Retina (tissue), 1 donor: ENCODE measurements around the gene RAET1L.
A peak's percentile ranks its signal among the peaks of the same experiment; 100 is the strongest.
"Not testable (repeated sequence)": the region's sequence is repeated elsewhere in the genome, so short reads cannot be mapped to it uniquely, and the experiment has no call there.

Experiments used
- DNase-seq: peaks from one replicate; pipeline ENCODE4 v3.0.0-alpha.2; 2016

The RAET1L gene

GRCh38 chr6:150043501-150044412, 18.4 kb upstream of the RAET1L start:
- no peak for DNase-seq

GRCh38 chr6:150043096-150043495, 17.8 kb upstream of the RAET1L start:
- no peak for DNase-seq

DNA sequence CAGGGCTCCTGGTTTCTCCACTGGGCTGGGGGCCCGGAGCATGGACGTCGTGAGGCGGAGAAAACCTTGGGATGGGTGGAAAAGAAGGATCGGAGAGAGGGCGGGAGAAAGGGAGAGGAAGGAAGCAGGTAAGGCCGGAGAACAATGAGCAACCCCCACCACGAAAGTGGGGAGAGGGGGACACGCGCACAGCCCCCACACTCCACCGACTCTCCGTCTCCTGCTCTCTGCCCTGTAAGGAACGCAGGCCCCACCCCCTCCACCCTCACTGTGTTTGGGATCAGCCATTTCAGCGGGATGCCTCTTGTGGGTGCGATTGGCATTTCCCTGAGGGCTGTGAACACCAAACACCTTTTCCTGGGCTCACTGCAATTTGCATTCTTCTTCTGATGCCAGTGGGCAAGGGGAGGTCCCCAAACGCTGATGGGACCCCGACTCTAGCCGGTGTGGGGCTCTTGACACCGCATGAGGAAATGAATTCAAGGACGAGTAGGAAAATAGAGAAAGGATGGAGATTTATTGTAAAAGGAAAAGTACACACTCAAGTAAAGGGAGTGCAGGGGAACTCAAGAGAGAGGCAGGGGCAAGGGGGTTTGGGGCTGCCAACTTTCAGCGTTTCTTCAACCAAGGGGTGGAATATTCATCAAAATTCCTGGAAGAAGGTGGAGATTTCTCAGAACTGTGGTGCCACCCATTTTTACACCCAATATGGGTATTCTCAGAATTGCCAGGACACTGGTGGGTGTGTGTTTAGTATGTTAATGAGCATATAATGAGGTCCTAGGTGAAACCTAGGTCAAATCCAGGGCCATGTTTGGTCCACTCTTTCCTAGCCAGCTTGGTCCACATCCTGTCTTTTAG, 13.1 kb upstream of the RAET1L start:
- DNase-seq, result no peak

DNA sequence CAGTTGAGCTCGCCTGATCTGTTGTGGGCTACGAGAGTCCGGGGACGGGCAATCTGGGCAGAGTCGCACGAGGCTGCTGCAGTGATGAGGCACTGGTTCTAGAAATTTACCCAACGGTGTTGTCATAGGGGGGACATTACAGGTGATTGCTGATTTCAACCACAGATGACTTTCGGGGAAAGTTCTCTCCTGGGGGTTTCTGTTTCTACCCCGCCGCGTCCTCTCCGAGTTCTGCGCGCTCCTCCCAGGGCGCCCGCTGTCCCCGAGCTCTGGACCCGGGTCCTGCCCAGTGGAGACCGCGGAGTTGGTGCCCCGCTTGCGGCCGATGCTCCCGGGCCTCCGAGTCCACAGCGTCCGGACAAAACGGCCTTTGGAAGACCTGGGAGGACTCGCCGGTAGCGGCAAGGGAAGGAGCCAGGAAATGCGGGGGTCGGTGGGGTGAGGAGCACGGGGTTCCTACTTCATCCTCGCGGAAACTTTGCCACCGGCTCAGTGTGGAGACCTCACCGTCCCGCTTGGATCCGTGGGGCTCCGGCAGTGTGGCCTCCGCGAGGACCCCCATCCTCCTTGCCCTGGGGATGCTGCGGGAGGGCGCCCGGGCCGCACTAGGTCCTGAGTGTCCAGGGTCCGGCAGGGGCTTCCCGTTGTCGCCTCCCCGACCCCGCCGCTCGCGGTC, 12.3 kb upstream of the RAET1L start:
- peak; percentile 63 for DNase-seq

DNA sequence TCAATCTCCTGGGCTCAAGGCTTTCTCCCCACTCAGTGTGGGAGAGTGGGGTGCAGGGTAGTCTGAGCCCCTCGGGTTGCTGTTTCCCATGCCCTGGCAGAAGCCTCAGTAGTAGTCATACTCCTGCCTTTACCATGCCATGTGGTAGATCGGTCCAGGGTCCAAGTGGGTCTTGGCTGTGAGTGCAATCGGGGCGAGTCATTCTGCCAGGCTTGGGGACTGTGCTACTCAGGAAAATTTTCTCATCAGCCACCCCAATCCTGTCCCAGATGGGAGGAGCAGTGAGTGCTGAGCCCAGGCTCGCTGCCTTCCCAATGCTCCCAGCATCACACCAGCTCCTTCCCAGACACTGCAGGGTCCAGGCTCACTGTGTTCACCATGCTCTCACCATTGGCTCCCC, 10.7 kb upstream of the RAET1L start:
- DNase-seq, result no peak

DNA sequence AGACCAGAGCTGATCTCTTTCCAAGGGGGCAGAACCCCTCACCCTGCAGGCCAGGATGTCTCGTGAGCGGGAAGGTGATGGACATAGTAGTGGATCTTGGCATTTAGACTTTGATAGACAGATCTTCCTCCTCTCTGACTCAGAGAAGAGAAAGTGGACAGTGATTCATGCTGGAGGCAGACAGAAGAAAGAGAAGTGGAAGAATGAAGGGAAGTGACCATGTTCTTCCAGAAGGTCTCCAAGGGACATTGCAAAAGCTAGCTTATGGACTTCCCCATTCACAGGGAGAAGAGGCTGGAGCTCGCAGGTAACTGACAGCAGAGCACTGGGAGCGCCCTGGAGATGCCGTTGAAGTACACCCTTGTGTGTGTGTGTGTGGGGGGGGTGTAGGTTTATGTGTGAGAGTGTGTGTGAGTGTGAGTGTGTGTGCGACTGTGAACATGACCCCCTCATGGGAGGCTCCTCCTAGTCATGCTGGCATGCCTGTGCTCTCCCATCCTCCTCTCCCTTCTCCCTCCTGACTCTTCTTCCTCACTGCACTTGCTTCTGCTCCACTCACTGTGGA, 8.0 kb upstream of the RAET1L start:
- DNase-seq, result no peak

- no peak for DNase-seq
Observed at GRCh38 chr6:150032598-150032997, 7.3 kb upstream of the RAET1L start.

DNA sequence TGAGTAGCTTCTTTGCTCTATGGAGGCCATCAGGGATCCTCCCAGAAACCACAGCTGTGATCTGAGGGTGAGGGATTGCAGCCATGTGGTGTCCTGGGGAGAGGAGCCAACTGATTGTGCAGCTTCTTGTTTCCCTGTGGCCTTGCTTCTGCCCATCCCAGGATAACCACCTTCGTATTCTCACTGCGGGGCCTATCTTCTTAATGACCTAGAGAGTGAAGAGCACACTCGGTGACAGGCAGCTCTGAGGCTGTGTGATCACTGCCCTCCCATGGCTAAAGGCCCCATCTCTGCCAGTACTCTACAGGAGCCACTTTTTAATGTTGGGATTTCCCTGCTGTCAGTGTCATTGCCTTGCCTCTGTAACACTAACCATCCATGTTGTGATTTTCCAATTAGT, 5.3 kb upstream of the RAET1L start:
- no peak for DNase-seq

DNA sequence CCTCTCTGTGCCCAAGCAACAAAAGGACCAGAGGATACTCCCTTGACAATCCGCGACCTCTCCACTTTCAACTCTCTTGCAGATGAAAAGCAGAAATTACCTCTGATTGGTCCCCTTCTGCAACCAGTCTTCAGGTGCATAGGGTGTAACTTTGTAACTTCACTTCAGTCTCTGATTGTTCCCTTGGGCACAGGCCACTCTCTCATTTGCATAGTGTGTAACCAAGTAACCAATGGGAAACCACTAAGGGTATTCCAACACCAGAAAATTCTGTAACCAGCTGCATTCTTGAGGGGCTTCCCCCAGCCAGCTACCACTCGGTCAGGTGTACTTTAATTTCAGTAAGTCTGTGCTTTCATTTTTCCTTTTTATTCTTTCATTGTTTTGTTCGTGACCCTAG, 4.4 kb upstream of the RAET1L start:
- no peak for DNase-seq

DNA sequence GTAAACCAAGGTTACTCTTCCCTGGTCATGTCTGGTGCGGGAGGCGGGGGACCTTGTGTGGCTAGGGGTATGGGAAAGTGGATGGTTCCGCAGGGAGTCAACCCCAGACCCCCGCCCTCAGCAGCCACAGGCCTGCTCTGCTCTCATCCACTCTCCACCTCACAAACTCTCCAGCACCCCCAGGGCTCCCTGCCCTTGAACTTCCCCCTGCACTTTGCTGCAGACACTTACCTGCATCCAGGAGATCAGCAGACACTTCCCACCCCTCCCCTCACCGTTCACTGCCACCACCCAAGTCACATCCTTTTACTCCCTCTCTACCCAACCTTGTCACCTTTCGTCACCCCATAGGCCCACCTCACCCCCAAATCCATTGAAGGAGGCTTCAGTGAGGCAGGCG, 3.9 kb upstream of the RAET1L start:
- DNase-seq, result no peak

DNA sequence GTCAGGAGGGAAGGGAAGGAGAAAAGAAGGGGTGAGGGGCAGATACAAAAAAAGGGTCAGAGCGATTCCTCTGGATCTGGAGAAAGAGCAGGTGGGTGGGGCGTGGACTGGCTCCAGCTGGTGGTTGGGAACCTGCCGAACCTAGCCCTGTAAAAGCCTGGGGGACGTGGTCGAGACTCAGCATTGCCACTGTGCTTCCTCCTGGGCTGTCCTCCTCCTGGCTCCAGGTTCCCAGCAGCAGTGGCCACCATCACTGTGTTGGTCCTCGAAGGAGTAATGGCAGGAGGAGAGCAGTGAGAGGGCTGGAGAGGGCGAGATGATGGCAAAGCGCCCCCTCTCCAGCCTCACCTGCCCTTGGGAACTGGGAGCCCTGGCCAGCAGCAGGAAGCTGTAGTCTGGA, 3.5 kb upstream of the RAET1L start:
- DNase-seq, result no peak

DNA sequence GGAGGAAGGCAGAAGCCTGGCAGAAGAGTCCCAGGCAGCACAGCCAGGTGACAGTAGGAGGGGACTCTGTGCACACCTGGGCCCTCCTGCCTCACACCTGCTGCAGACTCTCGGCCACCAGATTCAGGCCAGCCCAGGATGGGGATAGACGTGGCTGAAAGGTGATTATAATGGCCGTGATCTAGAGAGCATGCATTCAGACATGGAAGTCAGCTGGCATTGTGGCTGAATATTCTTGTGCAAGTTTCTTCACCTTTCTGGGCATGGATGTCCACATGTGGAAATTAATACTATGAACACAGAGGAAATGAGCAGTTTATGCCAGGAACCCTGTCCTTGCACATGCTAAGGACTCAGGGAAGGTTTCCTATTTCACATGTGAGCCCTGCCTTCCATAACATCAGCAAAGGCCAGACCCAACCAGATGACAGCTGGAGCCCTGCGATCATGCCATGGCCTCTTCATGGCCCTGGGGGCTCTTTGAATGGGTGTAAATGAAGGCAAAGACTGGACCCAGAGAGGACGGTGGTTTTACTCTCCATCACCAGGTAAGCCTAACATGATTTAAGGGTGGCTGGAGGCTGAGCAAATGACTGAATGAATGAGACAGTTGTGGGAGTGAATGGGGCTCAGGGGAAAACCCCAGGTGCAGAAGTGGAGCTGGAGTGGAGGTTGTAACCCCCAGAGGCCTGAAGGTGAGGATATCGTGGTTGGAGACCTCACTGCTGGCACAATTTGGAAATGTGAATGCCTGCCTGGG, 2.7 kb upstream of the RAET1L start:
- DNase-seq, result no peak

DNA sequence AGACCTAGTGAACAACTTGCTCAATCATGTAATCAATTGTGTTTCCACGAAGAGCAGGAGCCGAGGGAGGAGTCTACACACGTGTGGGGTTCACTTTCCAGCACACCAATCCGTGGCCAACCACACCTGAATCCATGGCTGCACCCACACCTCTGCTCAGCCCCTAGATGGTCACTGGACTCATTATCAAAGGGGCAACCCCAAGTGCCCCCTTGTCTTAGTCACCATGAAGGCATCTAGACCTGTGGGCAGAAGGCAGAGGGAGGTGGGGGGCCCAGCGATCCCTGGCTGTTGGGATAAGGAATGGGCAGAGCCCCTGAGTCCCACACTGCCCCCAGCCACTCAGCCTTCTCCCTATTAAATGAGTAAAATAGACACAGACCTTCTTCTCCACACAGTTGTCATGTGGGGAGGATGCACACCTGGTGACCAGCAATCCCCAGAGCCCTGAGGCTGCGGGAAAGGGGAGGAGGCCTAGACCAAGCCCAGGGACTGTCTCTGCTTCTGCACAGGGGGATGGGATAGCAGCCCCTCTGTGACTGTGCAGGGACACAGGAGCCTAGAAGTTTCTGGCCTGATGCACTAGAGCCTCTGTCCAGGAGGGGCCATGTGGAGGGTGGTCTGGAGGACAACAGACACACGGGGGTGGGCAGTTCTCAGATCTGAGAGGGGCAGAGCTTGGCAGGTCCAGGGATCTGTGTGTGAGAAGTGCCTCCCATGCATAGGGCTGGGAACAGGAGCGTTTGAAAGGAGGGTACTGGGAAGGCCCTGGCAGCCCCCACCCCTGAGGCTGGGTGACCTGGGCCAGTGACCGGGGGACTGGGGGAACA, 1.9 kb upstream of the RAET1L start:
- no peak for DNase-seq

GRCh38 chr6:150024646-150025155, 631 bp downstream of the RAET1L start:
- no peak for DNase-seq

GRCh38 chr6:150024021-150024420, 1.3 kb downstream of the RAET1L start:
- DNase-seq, result not testable (repeated sequence)

DNA sequence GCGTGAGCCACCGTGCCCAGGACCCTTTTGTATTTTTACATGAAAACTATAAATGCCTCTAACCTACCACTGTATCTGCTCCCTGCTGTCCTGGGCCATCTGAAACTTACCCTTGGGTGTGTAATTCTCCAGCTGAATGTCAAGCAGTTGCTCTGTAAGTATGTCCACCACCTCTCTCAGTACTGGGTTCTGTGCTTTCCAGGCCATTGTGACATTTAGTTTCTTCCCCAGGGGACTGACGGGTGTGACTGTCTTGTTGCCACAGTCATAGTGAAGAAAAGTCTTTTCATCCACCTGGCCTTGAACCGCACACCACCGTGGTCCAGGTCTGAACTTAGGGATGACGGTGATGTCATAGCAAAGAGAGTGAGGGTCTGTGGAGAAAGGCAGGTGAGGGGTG, 3.5 kb downstream of the RAET1L start:
- DNase-seq, result not testable (repeated sequence)

- no peak for DNase-seq
Observed at GRCh38 chr6:150018846-150019580, 6.3 kb downstream of the RAET1L start.

DNA sequence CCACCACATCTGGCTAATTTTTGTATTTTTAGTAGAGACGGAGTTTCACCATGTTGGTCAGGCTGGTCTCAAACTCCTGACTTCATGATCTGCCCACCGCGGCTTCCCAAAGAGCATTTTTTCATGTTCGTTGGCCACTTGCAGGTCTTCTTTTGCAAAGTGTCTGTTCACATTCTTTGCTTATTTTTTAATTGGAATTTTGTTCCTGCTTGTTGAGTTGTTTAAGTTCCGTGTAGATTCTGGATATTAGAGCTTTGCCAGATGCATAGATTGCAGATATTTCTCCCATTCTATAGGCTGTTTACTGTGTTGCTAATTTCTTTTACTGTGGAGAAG, 8.2 kb downstream of the RAET1L start:
- DNase-seq, result peak; percentile 54

DNA sequence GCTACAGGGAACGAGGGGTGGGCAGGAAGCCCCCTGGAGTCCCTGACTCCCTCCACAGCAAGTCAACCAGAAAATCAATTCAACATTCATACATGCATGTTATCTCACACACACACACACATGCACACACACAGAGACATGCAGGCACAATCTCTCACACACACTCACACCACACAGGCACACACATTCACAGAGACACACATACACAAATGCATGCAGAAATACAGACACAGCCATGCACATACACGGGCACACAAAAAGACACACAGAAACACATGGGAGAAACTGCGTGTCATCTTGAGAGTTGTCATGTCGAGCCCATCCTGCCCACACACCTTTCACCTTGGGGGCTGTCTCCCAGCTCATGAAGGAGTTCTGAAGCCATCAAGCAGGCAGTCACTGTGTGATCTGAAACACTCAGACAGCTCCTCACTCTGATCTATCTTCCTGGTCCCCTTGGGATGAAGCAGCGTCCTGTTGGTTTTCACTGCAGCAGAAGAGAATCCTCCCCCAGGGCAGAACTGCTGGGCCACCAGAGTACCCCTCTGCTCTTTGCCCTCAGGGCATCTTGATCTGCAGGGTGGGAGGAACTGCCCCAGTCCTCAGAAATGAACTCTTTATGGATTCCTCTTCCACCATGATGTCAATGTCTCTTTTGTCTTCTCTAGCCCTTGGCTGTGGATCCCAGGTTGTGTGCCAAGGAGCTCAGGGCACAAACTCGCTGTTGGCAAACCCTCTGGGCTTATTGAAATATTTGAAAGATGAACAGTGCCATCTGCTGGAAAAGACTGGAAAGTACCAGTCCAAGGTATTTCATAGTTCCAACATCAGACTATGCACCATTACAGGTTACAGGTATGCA, 8.8 kb downstream of the RAET1L start:
- DNase-seq, result peak; percentile 83
